ENCODE measurements around the gene HLTF.

Gene HLTF

GRCh38 chr3:149080699-149081091, 5.6 kb downstream of the HLTF start:
- Histone ChIP-seq H3K9ac (ENCODE audit: low read length) (no peak overlapping the region), H3K9me3 (ENCODE audit: control insufficient read depth, low read length) (no peaks in the 10 kb centered on the region), H3K4me1 (ENCODE audit: control insufficient read depth, insufficient read depth, low read length) (no peaks in the 10 kb centered on the region), H3K4me3 (ENCODE audit: low read length) (no peak overlapping the region), H3K36me3 (ENCODE audit: control insufficient read depth, insufficient read depth, low read length) (no peaks in the 10 kb centered on the region), H3K27me3 (ENCODE audit: control insufficient read depth, insufficient read depth, low read length) (no peaks in the 10 kb centered on the region)

DNA sequence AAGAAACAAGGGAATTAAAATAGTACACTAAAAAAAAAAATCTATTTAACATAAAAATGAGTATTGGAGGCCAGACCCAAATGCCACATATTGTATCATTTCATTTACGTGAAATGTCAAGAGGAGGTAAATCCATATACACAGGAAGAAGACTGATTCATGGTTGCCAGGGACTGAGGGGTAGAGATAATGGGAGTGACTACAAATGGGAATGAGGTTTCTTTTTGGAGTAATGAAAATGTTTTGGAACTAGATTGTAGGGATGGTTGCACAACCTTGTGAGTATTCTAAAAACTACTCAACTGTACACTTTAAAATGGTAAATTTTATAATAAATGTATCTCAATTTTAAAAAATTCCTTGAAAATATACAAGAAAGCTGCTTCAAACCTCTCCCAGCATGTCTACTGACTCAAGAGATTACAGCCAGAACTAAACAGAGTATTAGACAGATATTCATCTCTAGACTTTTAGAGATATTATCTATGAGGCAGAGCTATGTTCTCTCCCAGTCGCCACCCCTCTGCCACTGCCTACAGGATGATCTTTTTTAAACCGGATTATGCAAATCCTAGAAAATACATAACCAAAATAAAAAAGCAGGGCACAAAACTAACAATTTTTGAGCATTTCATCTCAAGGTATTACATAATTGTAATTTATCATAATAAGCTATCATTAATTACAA, 6.2 kb downstream of the HLTF start:
- H3K4me1 ChIP-seq (ENCODE audit: control insufficient read depth, insufficient read depth, low read length) = no peaks in the 10 kb centered on the region
- H3K36me3 ChIP-seq (ENCODE audit: control insufficient read depth, insufficient read depth, low read length) = no peaks in the 10 kb centered on the region
- H3K27me3 ChIP-seq (ENCODE audit: control insufficient read depth, insufficient read depth, low read length) = no peaks in the 10 kb centered on the region
- no peaks in the 10 kb centered on the region for H3K9me3 ChIP-seq (ENCODE audit: control insufficient read depth, low read length)
- no peak overlapping the region for H3K4me3 ChIP-seq (ENCODE audit: low read length)
- no peak overlapping the region for H3K9ac ChIP-seq (ENCODE audit: low read length)

GRCh38 chr3:149077628-149078027, 8.7 kb downstream of the HLTF start:
- no peak overlapping the region for H3K4me3 ChIP-seq (ENCODE audit: low read length)
- no peak overlapping the region for H3K9ac ChIP-seq (ENCODE audit: low read length)
- no peaks in the 10 kb centered on the region for H3K36me3 ChIP-seq (ENCODE audit: control insufficient read depth, insufficient read depth, low read length)
- no peaks in the 10 kb centered on the region for H3K4me1 ChIP-seq (ENCODE audit: control insufficient read depth, insufficient read depth, low read length)
- no peaks in the 10 kb centered on the region for H3K9me3 ChIP-seq (ENCODE audit: control insufficient read depth, low read length)
- no peaks in the 10 kb centered on the region for H3K27me3 ChIP-seq (ENCODE audit: control insufficient read depth, insufficient read depth, low read length)

GRCh38 chr3:149067883-149068282, 18.4 kb downstream of the HLTF start:
- H3K36me3 ChIP-seq (ENCODE audit: control insufficient read depth, insufficient read depth, low read length) = no peaks in the 10 kb centered on the region
- H3K9ac ChIP-seq (ENCODE audit: low read length) = no peak overlapping the region
- no peaks in the 10 kb centered on the region for H3K27me3 ChIP-seq (ENCODE audit: control insufficient read depth, insufficient read depth, low read length)

GRCh38 chr3:149061776-149062175, 24.6 kb downstream of the HLTF start:
- no peak overlapping the region for H3K9ac ChIP-seq (ENCODE audit: low read length)
- H3K36me3 ChIP-seq (ENCODE audit: control insufficient read depth, insufficient read depth, low read length) = no peaks in the 10 kb centered on the region
- no peaks in the 10 kb centered on the region for H3K27me3 ChIP-seq (ENCODE audit: control insufficient read depth, insufficient read depth, low read length)
- no peak overlapping the region for H3K4me3 ChIP-seq (ENCODE audit: low read length)
- no peaks in the 10 kb centered on the region for H3K4me1 ChIP-seq (ENCODE audit: control insufficient read depth, insufficient read depth, low read length)
- no peaks in the 10 kb centered on the region for H3K9me3 ChIP-seq (ENCODE audit: control insufficient read depth, low read length)

More at GRCh38 chr3:149067883-149068282, 18.4 kb downstream of the HLTF start:
- no peaks in the 10 kb centered on the region for H3K9me3 ChIP-seq (ENCODE audit: control insufficient read depth, low read length)
- no peaks in the 10 kb centered on the region for H3K4me1 ChIP-seq (ENCODE audit: control insufficient read depth, insufficient read depth, low read length)
- no peak overlapping the region for H3K4me3 ChIP-seq (ENCODE audit: low read length)

DNA sequence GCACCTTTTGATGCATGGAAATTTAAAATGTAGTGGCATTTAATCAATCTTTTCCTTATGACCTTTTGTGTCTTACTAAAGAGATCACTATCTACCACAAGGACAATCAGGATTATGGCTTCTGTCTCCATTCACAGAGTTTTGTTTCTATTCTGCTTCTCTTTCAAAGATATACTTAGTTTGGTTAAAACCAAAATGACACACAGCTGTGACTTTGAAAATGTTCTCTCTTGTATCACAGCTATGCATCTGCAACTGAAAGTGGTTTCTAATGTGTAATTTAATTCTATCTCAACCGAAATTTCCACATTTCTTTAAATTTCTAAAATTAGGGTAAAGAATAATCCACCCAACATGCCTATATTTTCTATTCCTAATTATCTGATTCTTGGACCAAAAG, 27.7 kb downstream of the HLTF start:
- Histone ChIP-seq H3K36me3 (ENCODE audit: control insufficient read depth, insufficient read depth, low read length) (no peaks in the 10 kb centered on the region), H3K4me1 (ENCODE audit: control insufficient read depth, insufficient read depth, low read length) (no peaks in the 10 kb centered on the region), H3K9ac (ENCODE audit: low read length) (no peak overlapping the region), H3K9me3 (ENCODE audit: control insufficient read depth, low read length) (no peaks in the 10 kb centered on the region), H3K4me3 (ENCODE audit: low read length) (no peak overlapping the region), H3K27me3 (ENCODE audit: control insufficient read depth, insufficient read depth, low read length) (no peaks in the 10 kb centered on the region)

- no peaks in the 10 kb centered on the region for H3K4me1 ChIP-seq (ENCODE audit: control insufficient read depth, insufficient read depth, low read length)
- H3K9me3 ChIP-seq (ENCODE audit: control insufficient read depth, low read length) = no peaks in the 10 kb centered on the region
- no peaks in the 10 kb centered on the region for H3K36me3 ChIP-seq (ENCODE audit: control insufficient read depth, insufficient read depth, low read length)
Observed at GRCh38 chr3:149058198-149058597, 28.1 kb downstream of the HLTF start.

GRCh38 chr3:149055575-149055974, 30.8 kb downstream of the HLTF start:
- Histone ChIP-seq H3K9me3 (ENCODE audit: control insufficient read depth, low read length) (no peaks in the 10 kb centered on the region), H3K4me3 (ENCODE audit: low read length) (no peak overlapping the region), H3K4me1 (ENCODE audit: control insufficient read depth, insufficient read depth, low read length) (no peaks in the 10 kb centered on the region), H3K27me3 (ENCODE audit: control insufficient read depth, insufficient read depth, low read length) (no peaks in the 10 kb centered on the region), H3K9ac (ENCODE audit: low read length) (no peak overlapping the region), H3K36me3 (ENCODE audit: control insufficient read depth, insufficient read depth, low read length) (no peaks in the 10 kb centered on the region)

More at GRCh38 chr3:149058198-149058597, 28.1 kb downstream of the HLTF start:
- no peaks in the 10 kb centered on the region for H3K27me3 ChIP-seq (ENCODE audit: control insufficient read depth, insufficient read depth, low read length)
- no peak overlapping the region for H3K4me3 ChIP-seq (ENCODE audit: low read length)
- no peak overlapping the region for H3K9ac ChIP-seq (ENCODE audit: low read length)

DNA sequence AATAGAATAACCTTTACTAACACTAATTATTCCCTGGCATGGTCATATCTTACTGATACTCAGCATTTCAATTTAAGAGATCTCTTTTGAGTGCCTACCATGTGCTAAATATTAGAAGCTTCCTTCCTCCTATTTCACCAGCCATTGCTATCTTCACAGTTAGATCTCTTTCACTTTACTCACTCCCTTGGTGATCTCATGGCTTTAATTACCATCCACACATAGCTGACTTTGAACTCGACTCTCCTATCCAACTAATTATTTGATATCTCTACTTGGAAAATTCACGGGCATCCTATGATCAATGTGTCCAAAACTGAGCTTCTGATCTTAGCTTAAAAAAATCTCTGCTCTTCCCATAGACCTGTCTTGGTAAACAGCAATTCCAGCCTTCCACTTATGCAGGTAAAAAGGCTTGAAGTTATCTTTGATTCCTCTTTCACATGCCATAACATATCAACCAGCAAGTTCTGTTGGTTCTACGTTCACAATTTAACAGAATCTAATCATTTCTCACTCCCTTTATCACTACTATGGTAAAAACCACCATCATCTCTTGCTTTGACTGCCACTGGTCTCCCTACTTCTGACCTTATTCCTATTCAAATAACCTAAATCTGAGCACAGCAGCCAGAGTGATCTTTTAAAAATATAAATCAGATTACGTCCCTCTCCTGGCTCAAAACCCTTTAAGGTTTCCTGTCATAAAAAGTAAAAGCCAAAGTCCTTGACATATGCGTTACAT, 41.8 kb downstream of the HLTF start:
- H3K9ac ChIP-seq (ENCODE audit: low read length) = no peak overlapping the region
- no peak overlapping the region for H3K4me3 ChIP-seq (ENCODE audit: low read length)
- no peaks in the 10 kb centered on the region for H3K27me3 ChIP-seq (ENCODE audit: control insufficient read depth, insufficient read depth, low read length)
- no peaks in the 10 kb centered on the region for H3K4me1 ChIP-seq (ENCODE audit: control insufficient read depth, insufficient read depth, low read length)
- no peaks in the 10 kb centered on the region for H3K36me3 ChIP-seq (ENCODE audit: control insufficient read depth, insufficient read depth, low read length)
- no peaks in the 10 kb centered on the region for H3K9me3 ChIP-seq (ENCODE audit: control insufficient read depth, low read length)

DNA sequence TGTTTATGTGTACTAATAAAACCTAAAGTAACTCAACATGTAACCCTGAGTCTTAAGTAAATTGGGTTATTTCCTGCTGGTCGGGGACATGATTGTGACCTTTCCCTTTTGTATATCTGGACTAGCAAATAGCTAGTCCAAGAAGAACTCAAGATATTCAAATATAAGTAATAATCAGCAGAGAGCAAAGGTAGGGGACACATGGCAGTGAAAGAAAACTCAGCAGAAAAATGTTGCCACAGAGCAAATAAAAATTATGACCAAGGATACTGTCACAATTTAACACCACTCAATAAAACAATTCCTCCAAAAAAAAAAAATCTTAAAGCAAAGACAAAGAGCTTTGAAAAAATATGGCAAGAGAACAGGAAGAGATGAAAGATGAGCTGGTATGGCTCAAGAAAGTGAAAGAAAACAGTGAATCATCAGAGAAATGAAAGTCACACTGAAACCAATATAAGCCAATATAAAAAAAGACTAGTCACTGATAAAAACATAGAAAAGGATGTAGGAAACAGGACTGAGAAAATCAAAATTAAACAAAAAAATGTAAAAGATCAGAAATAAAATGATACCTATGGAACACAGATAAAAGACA, 43.4 kb downstream of the HLTF start:
- Histone ChIP-seq H3K4me1 (ENCODE audit: control insufficient read depth, insufficient read depth, low read length) (no peaks in the 10 kb centered on the region), H3K9ac (ENCODE audit: low read length) (no peak overlapping the region), H3K27me3 (ENCODE audit: control insufficient read depth, insufficient read depth, low read length) (no peaks in the 10 kb centered on the region), H3K9me3 (ENCODE audit: control insufficient read depth, low read length) (no peaks in the 10 kb centered on the region), H3K4me3 (ENCODE audit: low read length) (no peak overlapping the region), H3K36me3 (ENCODE audit: control insufficient read depth, insufficient read depth, low read length) (no peaks in the 10 kb centered on the region)

GRCh38 chr3:149038322-149038721, 48.0 kb downstream of the HLTF start:
- no peaks in the 10 kb centered on the region for H3K36me3 ChIP-seq (ENCODE audit: control insufficient read depth, insufficient read depth, low read length)

GRCh38 chr3:149037684-149038083, 48.6 kb downstream of the HLTF start:
- Histone ChIP-seq H3K36me3 (ENCODE audit: control insufficient read depth, insufficient read depth, low read length) (no peaks in the 10 kb centered on the region), H3K4me1 (ENCODE audit: control insufficient read depth, insufficient read depth, low read length) (no peaks in the 10 kb centered on the region), H3K9me3 (ENCODE audit: control insufficient read depth, low read length) (no peaks in the 10 kb centered on the region), H3K9ac (ENCODE audit: low read length) (no peak overlapping the region), H3K27me3 (ENCODE audit: control insufficient read depth, insufficient read depth, low read length) (no peaks in the 10 kb centered on the region), H3K4me3 (ENCODE audit: low read length) (no peak overlapping the region)

More at GRCh38 chr3:149038322-149038721, 48.0 kb downstream of the HLTF start:
- Histone ChIP-seq H3K9me3 (ENCODE audit: control insufficient read depth, low read length) (no peaks in the 10 kb centered on the region), H3K4me1 (ENCODE audit: control insufficient read depth, insufficient read depth, low read length) (no peaks in the 10 kb centered on the region), H3K27me3 (ENCODE audit: control insufficient read depth, insufficient read depth, low read length) (no peaks in the 10 kb centered on the region), H3K9ac (ENCODE audit: low read length) (no peak overlapping the region), H3K4me3 (ENCODE audit: low read length) (no peak overlapping the region)
